ENCODE measurements around the gene TCF7.

The TCF7 gene

DNA sequence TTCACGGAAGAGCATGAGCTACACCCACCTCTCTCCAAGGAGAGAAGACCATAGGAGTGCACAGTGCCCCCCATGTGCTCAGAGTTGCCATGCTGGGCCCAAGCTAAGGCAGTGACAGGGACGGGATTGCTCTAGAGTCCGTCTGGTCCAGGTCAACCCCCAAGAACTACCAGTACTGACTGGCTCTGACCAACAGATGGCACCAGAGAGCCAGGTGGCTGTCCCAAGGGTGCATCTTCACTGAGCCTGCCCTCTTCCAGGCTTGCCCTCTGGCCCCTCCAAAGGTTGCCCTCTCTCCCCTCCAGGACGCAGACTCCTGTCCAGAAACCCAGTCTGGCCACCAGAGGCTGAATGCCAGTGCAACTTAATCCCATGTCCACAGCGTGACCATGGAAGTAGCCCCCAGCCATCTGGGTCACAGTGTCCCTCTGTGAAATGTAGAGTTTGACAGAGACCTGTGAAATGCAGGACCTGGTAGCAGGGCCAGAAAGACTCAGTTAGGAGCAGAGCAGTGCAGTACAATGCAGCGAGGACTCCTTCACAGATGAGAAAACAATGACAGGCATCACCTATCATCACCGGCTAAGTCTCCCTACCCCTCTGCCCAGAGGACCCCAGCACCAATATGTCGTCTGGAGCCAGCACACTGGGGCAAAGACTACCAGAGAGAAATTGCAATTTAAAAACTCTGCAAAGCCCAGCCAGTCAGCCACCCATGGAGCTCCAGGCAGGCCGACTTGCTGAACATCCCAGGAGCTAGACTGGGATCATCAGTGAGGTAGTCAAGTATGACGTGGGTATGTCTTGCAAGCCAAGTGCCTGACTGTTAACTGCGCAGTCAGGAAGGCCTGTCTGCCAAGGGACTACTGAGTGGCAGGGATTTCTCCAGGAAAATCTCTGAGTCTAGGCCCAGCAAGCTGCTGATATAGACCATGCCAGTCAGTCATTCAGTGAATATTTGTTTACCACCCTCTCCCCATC is 70.0 kb downstream of the TCF7 start:
- DNase-seq, result peak; percentile 81

- no peak for DNase-seq
Measured at GRCh38 chr5:134188092-134188491, 73.6 kb downstream of the TCF7 start.

GRCh38 chr5:134189031-134189430 is 74.5 kb downstream of the TCF7 start:
- DNase-seq, result no peak

- no peak for DNase-seq
Measured at GRCh38 chr5:134195666-134196065, 81.2 kb downstream of the TCF7 start.

All from CD4-positive, alpha-beta T cell treated with Interleukin-6 for 4 hours (primary cell).